HG03139 (cell line): ENCODE data around the gene TMPO.
"Not testable (repeated sequence)": the region's sequence is repeated elsewhere in the genome, so short reads cannot be mapped to it uniquely, and the experiment has no call there.

ENCODE experiments used
- ATAC-seq: cut with Tn5 transposase; IDR thresholded peaks from one replicate; pipeline ENCODE4 v1.9.1; 2021; ENCODE audit not compliant: unreplicated experiment

The TMPO gene

GRCh38 chr12:98578392-98578791, 63.0 kb downstream of the TMPO start:
- no peak for ATAC-seq

- no peak for ATAC-seq
Measured at GRCh38 chr12:98578821-98579220, 63.4 kb downstream of the TMPO start.

- no peak for ATAC-seq
Measured at GRCh38 chr12:98579347-98579746, 64.0 kb downstream of the TMPO start.

- no peak for ATAC-seq
Measured at GRCh38 chr12:98579835-98580234, 64.4 kb downstream of the TMPO start.

GRCh38 chr12:98580695-98581094, 65.3 kb downstream of the TMPO start:
- no peak for ATAC-seq

- ATAC-seq = no peak
Measured at GRCh38 chr12:98581101-98581500, 65.7 kb downstream of the TMPO start.

- ATAC-seq = no peak
Measured at GRCh38 chr12:98582093-98582492, 66.7 kb downstream of the TMPO start.

- ATAC-seq = no peak
Measured at GRCh38 chr12:98587084-98587483, 71.7 kb downstream of the TMPO start.

GRCh38 chr12:98591209-98591608, 75.8 kb downstream of the TMPO start:
- ATAC-seq = no peak

- ATAC-seq = peak; percentile 0
Measured at GRCh38 chr12:98592825-98593322, 77.5 kb downstream of the TMPO start.

- peak; percentile 100 for ATAC-seq
Measured at GRCh38 chr12:98593351-98594049, 78.1 kb downstream of the TMPO start, which contains the start of gene SLC25A3. Gene SLC25A3 (plus strand): TSS chr12:98593686. CDS start chr12:98593979, 293 bp downstream.

GRCh38 chr12:98594050-98594835, 78.9 kb downstream of the TMPO start:
- ATAC-seq = no peak

- ATAC-seq = no peak
Measured at GRCh38 chr12:98595243-98595988, 80.0 kb downstream of the TMPO start.

GRCh38 chr12:98597313-98597712, 81.9 kb downstream of the TMPO start:
- not testable (repeated sequence) for ATAC-seq
